IgD-negative memory B cell (primary cell): Measurements from ENCODE around the gene DHTKD1. TPM values are rescaled to one million over a fixed set of nuclear protein-coding genes. Genes with fewer than 3 reads are reported as not detected.
"Not testable (repeated sequence)": the region's sequence is repeated elsewhere in the genome, so short reads cannot be mapped to it uniquely, and the experiment has no call there.

Experiments
- H3K27ac Mint-ChIP-seq, 3 donors: one replicate each; pipeline ENCODE4 v1.8.0; 2020 to 2022; ENCODE audit warnings: mild to moderate bottlenecking in 3 of 3, mixed read lengths in 3 of 3, moderate library complexity in 1 of 3
- H3K27me3 Mint-ChIP-seq: one replicate; pipeline ENCODE4 v1.8.0; 2021; ENCODE audit warnings: mixed read lengths
- H3K36me3 Mint-ChIP-seq: one replicate; pipeline ENCODE4 v1.8.0; 2020; ENCODE audit warnings: mild to moderate bottlenecking, mixed read lengths
- H3K4me1 Mint-ChIP-seq, 3 donors: one replicate each; pipeline ENCODE4 v1.8.0; 2020 to 2022; ENCODE audit warnings: mixed read lengths in 3 of 3, mild to moderate bottlenecking in 1 of 3
- H3K4me3 Mint-ChIP-seq, 4 donors: one replicate each; pipeline ENCODE4 v1.8.0; 2020 to 2022; ENCODE audit warnings: mild to moderate bottlenecking in 4 of 4, mixed read lengths in 4 of 4, moderate library complexity in 3 of 4
- H3K9me3 Mint-ChIP-seq, 3 donors: one replicate each; pipeline ENCODE4 v1.8.0; 2020 to 2021; ENCODE audit warnings: mixed read lengths in 3 of 3, mild to moderate bottlenecking in 1 of 3
- polyA plus RNA-seq: library from polyadenylated mRNA; unstranded; fragments of 300-500 nt; fragmentation: Illumina TruSeq; gene quantifications from one replicate; pipeline ENCODE4 v1.2.3, GENCODE V29; 2021

The DHTKD1 gene
- polyA plus RNA-seq, 1 donor from 2014 or later: 26.3 TPM

- Mint-ChIP-seq H3K9me3 (no peaks in the 10 kb centered on the region), H3K36me3 (peaks cover 7% of the 10 kb centered on the region), H3K4me3 (peak overlapping the region in 1 of 4 donors; percentile 63), H3K27me3 (no peaks in the 10 kb centered on the region), H3K27ac (peak overlapping the region in 1 of 3 donors; percentile 83), H3K4me1 (peaks cover 34 to 43% (median 42%) of the 10 kb centered on the region in 3 donors)
Observed at GRCh38 chr10:12048547-12048946, 20.2 kb upstream of the DHTKD1 start.

- no peaks in the 10 kb centered on the region for H3K27me3 Mint-ChIP-seq
- H3K4me3 Mint-ChIP-seq: no peak overlapping the region
- H3K27ac Mint-ChIP-seq: peak overlapping the region in 2 of 3 donors; percentile 59 to 74
- peaks cover 7% of the 10 kb centered on the region for H3K36me3 Mint-ChIP-seq
- no peaks in the 10 kb centered on the region for H3K9me3 Mint-ChIP-seq
- H3K4me1 Mint-ChIP-seq: peaks cover 40 to 42% (median 40%) of the 10 kb centered on the region in 3 donors
Observed at GRCh38 chr10:12050528-12050927, 18.2 kb upstream of the DHTKD1 start.

GRCh38 chr10:12051241-12051640 is 17.5 kb upstream of the DHTKD1 start:
- Mint-ChIP-seq H3K4me3 (peak overlapping the region in 3 of 4 donors; percentile 30 to 92 (median 40)), H3K36me3 (peaks cover 7% of the 10 kb centered on the region), H3K4me1 (peaks cover 39 to 42% (median 40%) of the 10 kb centered on the region in 3 donors), H3K27me3 (no peaks in the 10 kb centered on the region), H3K9me3 (no peaks in the 10 kb centered on the region), H3K27ac (peak overlapping the region; percentile 11 to 94 (median 74))

- Mint-ChIP-seq H3K4me3 (no peak overlapping the region), H3K36me3 (no peaks in the 10 kb centered on the region), H3K27me3 (no peaks in the 10 kb centered on the region), H3K9me3 (no peaks in the 10 kb centered on the region), H3K4me1 (peaks cover 27 to 29% (median 27%) of the 10 kb centered on the region in 3 donors), H3K27ac (no peak overlapping the region)
Observed at GRCh38 chr10:12055732-12056131, 13.0 kb upstream of the DHTKD1 start.

- H3K4me3 Mint-ChIP-seq: no peak overlapping the region
- H3K27me3 Mint-ChIP-seq: no peaks in the 10 kb centered on the region
- H3K4me1 Mint-ChIP-seq: peaks cover 18 to 22% (median 20%) of the 10 kb centered on the region in 3 donors
- H3K9me3 Mint-ChIP-seq: no peaks in the 10 kb centered on the region
- peak overlapping the region in 1 of 3 donors; percentile 62 for H3K27ac Mint-ChIP-seq
- H3K36me3 Mint-ChIP-seq: no peaks in the 10 kb centered on the region
Observed at GRCh38 chr10:12056748-12057147, 12.0 kb upstream of the DHTKD1 start.

GRCh38 chr10:12061124-12061523 is 7.6 kb upstream of the DHTKD1 start:
- no peak overlapping the region for H3K27ac Mint-ChIP-seq
- no peaks in the 10 kb centered on the region for H3K36me3 Mint-ChIP-seq
- peaks cover 0 to 1% (median 0%) of the 10 kb centered on the region in 3 donors for H3K9me3 Mint-ChIP-seq
- H3K4me3 Mint-ChIP-seq: no peak overlapping the region
- peaks cover 7 to 13% (median 11%) of the 10 kb centered on the region in 3 donors for H3K4me1 Mint-ChIP-seq
- H3K27me3 Mint-ChIP-seq: no peaks in the 10 kb centered on the region

GRCh38 chr10:12062754-12063482 is 5.8 kb upstream of the DHTKD1 start:
- H3K4me3 Mint-ChIP-seq: peak overlapping the region; percentile 39 to 90 (median 67)
- H3K27ac Mint-ChIP-seq: peak overlapping the region; percentile 14 to 59 (median 41)
- no peaks in the 10 kb centered on the region for H3K27me3 Mint-ChIP-seq
- H3K4me1 Mint-ChIP-seq: peaks cover 9 to 18% (median 11%) of the 10 kb centered on the region in 3 donors
- peaks cover 0 to 1% (median 0%) of the 10 kb centered on the region in 3 donors for H3K9me3 Mint-ChIP-seq
- no peaks in the 10 kb centered on the region for H3K36me3 Mint-ChIP-seq

- peak overlapping the region in 1 of 3 donors; percentile 41 for H3K27ac Mint-ChIP-seq
- peaks cover 0 to 1% (median 0%) of the 10 kb centered on the region in 3 donors for H3K9me3 Mint-ChIP-seq
- no peaks in the 10 kb centered on the region for H3K27me3 Mint-ChIP-seq
- H3K36me3 Mint-ChIP-seq: no peaks in the 10 kb centered on the region
- peaks cover 11 to 20% (median 14%) of the 10 kb centered on the region in 3 donors for H3K4me1 Mint-ChIP-seq
- H3K4me3 Mint-ChIP-seq: peak overlapping the region in 1 of 4 donors; percentile 39
Observed at GRCh38 chr10:12063483-12063818, 5.3 kb upstream of the DHTKD1 start.

- Mint-ChIP-seq H3K27ac (peak overlapping the region in 2 of 3 donors; percentile 67 to 88), H3K27me3 (no peaks in the 10 kb centered on the region), H3K4me3 (peak overlapping the region in 2 of 4 donors; percentile 52 to 73), H3K9me3 (peaks cover 0 to 1% (median 0%) of the 10 kb centered on the region in 3 donors), H3K36me3 (no peaks in the 10 kb centered on the region), H3K4me1 (peaks cover 29 to 34% (median 30%) of the 10 kb centered on the region in 3 donors)
Observed at GRCh38 chr10:12067336-12067735, 1.4 kb upstream of the DHTKD1 start.

GRCh38 chr10:12071441-12071840 is 2.7 kb downstream of the DHTKD1 start:
- not testable (repeated sequence) for H3K36me3 Mint-ChIP-seq
- Mint-ChIP-seq H3K4me1 (peaks cover 31 to 43% (median 39%) of the 10 kb centered on the region in 3 donors), H3K4me3 (peak overlapping the region in 2 of 4 donors; percentile 68 to 82)

GRCh38 chr10:12073526-12073925 is 4.8 kb downstream of the DHTKD1 start:
- Mint-ChIP-seq H3K4me3 (peak overlapping the region in 3 of 4 donors; percentile 23 to 87 (median 87)), H3K27ac (peak overlapping the region; percentile 50 to 99 (median 97)), H3K27me3 (no peaks in the 10 kb centered on the region), H3K4me1 (peaks cover 32 to 54% (median 49%) of the 10 kb centered on the region in 3 donors), H3K9me3 (no peaks in the 10 kb centered on the region), H3K36me3 (peaks cover 5% of the 10 kb centered on the region)

More at GRCh38 chr10:12071441-12071840, 2.7 kb downstream of the DHTKD1 start:
- H3K27me3 Mint-ChIP-seq, H3K9me3 Mint-ChIP-seq: not testable (repeated sequence)
- peak overlapping the region in 1 of 3 donors; percentile 99 for H3K27ac Mint-ChIP-seq

GRCh38 chr10:12077580-12078180 is 8.9 kb downstream of the DHTKD1 start:
- Mint-ChIP-seq H3K27ac (peak overlapping the region; percentile 87 to 97 (median 97)), H3K27me3 (no peaks in the 10 kb centered on the region), H3K4me1 (peaks cover 23 to 34% (median 32%) of the 10 kb centered on the region in 3 donors), H3K36me3 (peaks cover 6% of the 10 kb centered on the region), H3K4me3 (peak overlapping the region; percentile 56 to 83 (median 76)), H3K9me3 (no peaks in the 10 kb centered on the region)

GRCh38 chr10:12081470-12081869 is 12.7 kb downstream of the DHTKD1 start:
- H3K4me1 Mint-ChIP-seq: peaks cover 9 to 22% (median 15%) of the 10 kb centered on the region in 3 donors
- no peaks in the 10 kb centered on the region for H3K9me3 Mint-ChIP-seq
- H3K4me3 Mint-ChIP-seq: no peak overlapping the region
- H3K27me3 Mint-ChIP-seq: no peaks in the 10 kb centered on the region
- H3K27ac Mint-ChIP-seq: peak overlapping the region in 1 of 3 donors; percentile 39
- H3K36me3 Mint-ChIP-seq: peaks cover 6% of the 10 kb centered on the region

GRCh38 chr10:12081879-12082557 is 13.3 kb downstream of the DHTKD1 start:
- Mint-ChIP-seq H3K9me3 (no peaks in the 10 kb centered on the region), H3K4me1 (peaks cover 9 to 22% (median 15%) of the 10 kb centered on the region in 3 donors), H3K4me3 (no peak overlapping the region), H3K27ac (peak overlapping the region in 1 of 3 donors; percentile 39), H3K36me3 (peaks cover 6% of the 10 kb centered on the region), H3K27me3 (no peaks in the 10 kb centered on the region)

- H3K4me1 Mint-ChIP-seq: peaks cover 2 to 7% (median 2%) of the 10 kb centered on the region in 3 donors
- H3K4me3 Mint-ChIP-seq: no peak overlapping the region
- no peaks in the 10 kb centered on the region for H3K27me3 Mint-ChIP-seq
- H3K36me3 Mint-ChIP-seq: peaks cover 11% of the 10 kb centered on the region
- H3K9me3 Mint-ChIP-seq: no peaks in the 10 kb centered on the region
- H3K27ac Mint-ChIP-seq: no peak overlapping the region
Observed at GRCh38 chr10:12088919-12089318, 20.2 kb downstream of the DHTKD1 start.
